ENCODE results near the gene STPG4. TPM values are rescaled to one million over a fixed set of nuclear protein-coding genes. Genes with fewer than 3 reads are reported as not detected.

STPG4 gene
- total RNA-seq, 2 experiments from 2014 or later = 0.44 to 0.64 TPM

DNA sequence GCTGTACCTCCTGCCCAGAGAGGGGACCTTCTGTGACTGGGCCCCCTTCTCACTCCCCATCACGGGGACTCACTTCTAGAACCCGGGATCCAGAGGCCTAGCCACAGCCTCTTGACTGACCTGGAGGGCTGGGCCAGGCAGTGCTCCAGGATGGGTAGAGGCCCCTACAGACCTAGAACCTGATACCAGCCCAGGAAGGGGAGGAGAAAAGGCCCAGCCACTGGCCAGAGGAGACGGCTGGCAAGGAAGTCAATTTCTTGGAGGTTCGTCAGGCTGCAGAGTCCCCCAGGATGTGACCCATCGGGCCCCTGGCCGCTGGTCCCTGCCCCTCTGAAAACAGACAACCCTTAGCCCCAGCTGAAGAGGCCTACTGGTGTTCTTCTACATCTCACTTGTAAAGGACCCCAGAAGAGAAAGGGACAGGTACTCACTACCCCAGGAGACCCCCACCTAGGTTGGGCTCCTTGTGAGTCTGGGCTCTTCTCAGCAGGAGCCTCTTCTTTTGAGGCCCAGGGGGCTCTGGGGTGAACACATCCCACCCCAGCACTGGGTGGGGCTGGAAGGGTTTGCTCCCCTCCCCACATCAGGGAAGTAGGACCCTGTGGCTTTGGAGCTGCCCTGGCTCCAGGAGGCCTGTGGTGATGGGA, 86.0 kb downstream of the STPG4 start:
- Mint-ChIP-seq H3K36me3 (ENCODE audit: low read depth) (peaks cover 37% of the 10 kb centered on the region), H3K4me3 (no peak overlapping the region), H3K27me3 (no peaks in the 10 kb centered on the region), H3K9me3 (no peaks in the 10 kb centered on the region), H3K4me1 (peaks cover 28% of the 10 kb centered on the region), H3K27ac (no peak overlapping the region)
- no peak for DNase-seq
- ChIA-PET POLR2A (no interaction called here), CTCF (interaction anchor here (0.6 kb wide), 1 partner anchor 284 kb away, joined by 3 read pairs; no protein-coding TSS in a partner anchor)

DNA sequence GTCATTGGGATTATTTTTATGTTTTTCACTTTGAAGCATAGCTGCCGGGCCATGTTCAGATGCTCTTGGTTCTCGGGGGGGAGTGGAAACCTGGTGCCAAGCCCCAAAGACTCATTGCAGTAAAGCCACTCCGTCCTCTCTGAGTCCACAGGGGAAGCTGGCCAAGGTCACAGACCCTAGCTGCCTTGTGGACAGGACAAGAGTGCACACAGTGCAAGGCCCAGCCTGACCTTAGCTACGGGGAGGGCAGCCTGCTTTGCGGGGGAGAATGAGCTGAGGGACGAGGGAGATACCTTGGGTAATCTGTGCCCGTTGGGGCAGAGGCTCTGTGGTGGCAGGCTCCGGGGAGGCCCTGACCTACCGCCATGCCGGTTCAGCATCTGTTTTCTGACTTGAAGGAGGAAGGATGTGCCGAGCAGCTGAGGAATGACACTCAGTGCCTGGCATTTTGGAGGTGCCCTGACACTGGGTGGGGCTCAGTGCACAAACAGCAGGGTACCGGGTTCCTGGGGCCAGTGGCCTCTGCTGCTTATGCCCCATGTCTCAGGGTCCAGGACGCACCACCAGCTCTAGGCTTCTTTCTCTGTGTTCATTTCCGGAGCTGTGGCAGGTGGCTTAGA, 87.2 kb downstream of the STPG4 start:
- peaks cover 25% of the 10 kb centered on the region for H3K4me1 Mint-ChIP-seq
- H3K27ac Mint-ChIP-seq = no peak overlapping the region
- peaks cover 33% of the 10 kb centered on the region for H3K36me3 Mint-ChIP-seq (ENCODE audit: low read depth)
- H3K4me3 Mint-ChIP-seq = no peak overlapping the region
- ChIA-PET POLR2A (no interaction called here), CTCF (no interaction called here)
- no peaks in the 10 kb centered on the region for H3K27me3 Mint-ChIP-seq
- no peak for DNase-seq
- H3K9me3 Mint-ChIP-seq = no peaks in the 10 kb centered on the region

DNA sequence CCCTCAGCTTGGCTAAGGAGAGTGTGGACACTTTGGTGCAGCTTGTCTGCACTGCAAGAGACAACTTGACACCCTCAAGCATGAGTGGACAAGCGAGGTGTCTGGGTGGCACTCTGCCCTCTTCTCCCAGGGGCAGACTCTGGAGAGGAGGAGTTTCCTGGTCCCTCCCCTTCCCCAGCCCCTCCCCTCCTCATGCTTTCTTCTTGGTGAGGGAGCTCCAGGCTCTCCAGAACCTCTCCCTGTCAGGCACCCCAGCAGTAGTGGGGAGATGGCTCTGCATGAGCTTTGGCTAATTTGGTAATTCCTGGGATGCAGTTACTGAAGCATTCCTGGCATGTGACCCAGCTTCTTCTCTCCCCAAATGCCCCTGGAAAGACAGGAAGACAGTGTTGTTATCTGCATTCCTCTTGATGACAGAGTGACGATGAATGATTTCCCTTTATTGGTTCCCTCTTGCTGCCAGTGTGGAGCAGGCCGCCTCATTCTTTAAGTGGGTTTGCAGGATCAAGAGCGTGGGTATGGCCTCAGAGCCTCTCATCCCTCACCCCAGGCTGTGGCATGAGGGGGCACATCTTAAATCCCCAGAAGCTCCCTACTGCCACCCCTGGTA, 89.2 kb downstream of the STPG4 start:
- Mint-ChIP-seq H3K27me3 (no peaks in the 10 kb centered on the region), H3K4me1 (peaks cover 9% of the 10 kb centered on the region), H3K36me3 (ENCODE audit: low read depth) (peaks cover 21% of the 10 kb centered on the region), H3K27ac (no peak overlapping the region), H3K4me3 (no peak overlapping the region), H3K9me3 (no peaks in the 10 kb centered on the region)
- no peak for DNase-seq
- POLR2A ChIA-PET = interaction anchor here (0.6 kb wide), 1 partner anchor 131 kb away, joined by 4 read pairs; no protein-coding TSS in a partner anchor
- CTCF ChIA-PET = interaction anchor here (0.6 to 0.7 kb wide), 2 partner anchors 28 to 84 kb away, joined by 3 to 4 read pairs; no protein-coding TSS in a partner anchor

GRCh38 chr2:47065343-47065742, 89.8 kb downstream of the STPG4 start:
- Mint-ChIP-seq H3K4me1 (peaks cover 3% of the 10 kb centered on the region), H3K9me3 (no peaks in the 10 kb centered on the region), H3K4me3 (no peak overlapping the region), H3K27me3 (no peaks in the 10 kb centered on the region), H3K27ac (no peak overlapping the region), H3K36me3 (ENCODE audit: low read depth) (peaks cover 18% of the 10 kb centered on the region)
- CTCF ChIA-PET = interaction anchor here (0.7 kb wide), 1 partner anchor 27 kb away, joined by 3 read pairs; no protein-coding TSS in a partner anchor
- POLR2A ChIA-PET = interaction anchor here (0.6 kb wide), 1 partner anchor 131 kb away, joined by 4 read pairs; no protein-coding TSS in a partner anchor
- DNase-seq = no peak

DNA sequence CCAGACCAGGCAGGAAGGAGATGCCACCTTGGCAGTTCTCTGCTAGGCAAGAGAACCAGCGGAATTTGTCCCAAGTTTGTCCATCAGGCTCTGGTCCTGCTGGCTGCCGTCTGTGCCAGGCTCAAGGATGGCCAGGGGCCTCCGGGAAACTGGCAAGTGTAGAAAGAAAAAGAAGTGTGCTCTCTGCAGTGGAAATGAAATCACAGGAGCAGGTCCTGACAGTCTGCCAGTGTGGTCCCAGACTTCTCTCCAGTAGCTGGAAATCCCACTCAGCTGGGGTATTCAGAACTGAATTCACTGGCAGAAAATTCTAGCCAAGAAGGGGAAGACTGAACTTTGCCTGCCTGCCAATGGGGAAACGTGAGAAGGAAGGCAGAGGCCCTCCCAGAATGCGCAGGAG, 91.0 kb downstream of the STPG4 start:
- DNase-seq = no peak
- H3K27me3 Mint-ChIP-seq = no peaks in the 10 kb centered on the region
- no peaks in the 10 kb centered on the region for H3K9me3 Mint-ChIP-seq
- H3K36me3 Mint-ChIP-seq (ENCODE audit: low read depth) = peaks cover 21% of the 10 kb centered on the region
- H3K4me1 Mint-ChIP-seq = no peaks in the 10 kb centered on the region
- no peak overlapping the region for H3K4me3 Mint-ChIP-seq
- ChIA-PET POLR2A (no interaction called here), CTCF (no interaction called here)
- no peak overlapping the region for H3K27ac Mint-ChIP-seq

GRCh38 chr2:47063538-47063930, 91.6 kb downstream of the STPG4 start:
- POLR2A ChIA-PET = no interaction called here
- DNase-seq = no peak
- Mint-ChIP-seq H3K36me3 (ENCODE audit: low read depth) (peaks cover 19% of the 10 kb centered on the region), H3K4me3 (no peak overlapping the region), H3K9me3 (no peaks in the 10 kb centered on the region), H3K27ac (no peak overlapping the region), H3K4me1 (no peaks in the 10 kb centered on the region), H3K27me3 (no peaks in the 10 kb centered on the region)
- CTCF ChIA-PET = no interaction called here

GRCh38 chr2:47062681-47063537, 92.2 kb downstream of the STPG4 start:
- no peak overlapping the region for H3K4me3 Mint-ChIP-seq
- ChIA-PET POLR2A (no interaction called here), CTCF (interaction anchor here (0.5 kb wide), 1 partner anchor 209 kb away, joined by 3 read pairs; no protein-coding TSS in a partner anchor)
- H3K27ac Mint-ChIP-seq = no peak overlapping the region
- no peaks in the 10 kb centered on the region for H3K27me3 Mint-ChIP-seq
- DNase-seq = no peak
- peaks cover 16% of the 10 kb centered on the region for H3K36me3 Mint-ChIP-seq (ENCODE audit: low read depth)
- no peaks in the 10 kb centered on the region for H3K9me3 Mint-ChIP-seq
- peaks cover 3% of the 10 kb centered on the region for H3K4me1 Mint-ChIP-seq

GRCh38 chr2:47061944-47062678, 93.0 kb downstream of the STPG4 start:
- peaks cover 9% of the 10 kb centered on the region for H3K36me3 Mint-ChIP-seq (ENCODE audit: low read depth)
- no peak overlapping the region for H3K27ac Mint-ChIP-seq
- no peak for DNase-seq
- ChIA-PET POLR2A (interaction anchor here (0.6 kb wide), 1 partner anchor 1419 kb away, joined by 3 read pairs; no protein-coding TSS in a partner anchor), CTCF (no interaction called here)
- no peak overlapping the region for H3K4me3 Mint-ChIP-seq
- H3K27me3 Mint-ChIP-seq = no peaks in the 10 kb centered on the region
- peaks cover 11% of the 10 kb centered on the region for H3K4me1 Mint-ChIP-seq
- H3K9me3 Mint-ChIP-seq = no peaks in the 10 kb centered on the region

DNA sequence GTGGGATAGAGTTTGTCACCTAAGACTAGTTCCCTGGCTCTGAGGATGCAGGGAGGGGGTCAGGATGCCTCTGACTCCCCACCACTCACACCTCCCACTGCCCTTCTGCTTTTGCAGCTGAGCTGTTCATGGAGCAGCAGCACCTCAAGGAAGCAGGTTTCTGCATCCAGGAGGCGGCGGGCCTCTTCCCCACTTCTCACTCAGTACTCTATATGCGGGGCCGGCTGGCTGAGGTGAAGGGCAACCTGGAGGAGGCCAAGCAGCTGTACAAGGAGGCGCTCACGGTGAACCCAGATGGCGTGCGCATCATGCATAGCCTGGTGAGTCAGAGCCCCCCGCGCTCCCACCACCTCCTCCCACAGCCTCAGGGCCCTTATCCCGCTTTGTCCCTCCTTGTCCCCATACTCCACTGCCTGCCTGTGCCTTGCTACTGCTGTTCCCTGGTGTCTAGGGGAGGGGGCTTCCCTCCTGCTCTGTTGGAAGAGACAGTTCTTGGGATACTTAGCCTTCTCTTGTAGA, 94.4 kb downstream of the STPG4 start:
- Mint-ChIP-seq H3K36me3 (ENCODE audit: low read depth) (peaks cover 8% of the 10 kb centered on the region), H3K4me1 (peaks cover 19% of the 10 kb centered on the region), H3K27me3 (no peaks in the 10 kb centered on the region), H3K27ac (no peak overlapping the region), H3K4me3 (no peak overlapping the region), H3K9me3 (no peaks in the 10 kb centered on the region)
- POLR2A ChIA-PET = no interaction called here
- CTCF ChIA-PET = no interaction called here
- no peak for DNase-seq

GRCh38 chr2:47058003-47058931, 96.8 kb downstream of the STPG4 start:
- H3K27me3 Mint-ChIP-seq = no peaks in the 10 kb centered on the region
- peaks cover 15% of the 10 kb centered on the region for H3K36me3 Mint-ChIP-seq (ENCODE audit: low read depth)
- H3K27ac Mint-ChIP-seq = peak overlapping the region; percentile 86
- CTCF ChIA-PET = no interaction called here
- POLR2A ChIA-PET = no interaction called here
- peaks cover 19% of the 10 kb centered on the region for H3K4me1 Mint-ChIP-seq
- no peak for DNase-seq
- H3K4me3 Mint-ChIP-seq = no peak overlapping the region
- no peaks in the 10 kb centered on the region for H3K9me3 Mint-ChIP-seq

DNA sequence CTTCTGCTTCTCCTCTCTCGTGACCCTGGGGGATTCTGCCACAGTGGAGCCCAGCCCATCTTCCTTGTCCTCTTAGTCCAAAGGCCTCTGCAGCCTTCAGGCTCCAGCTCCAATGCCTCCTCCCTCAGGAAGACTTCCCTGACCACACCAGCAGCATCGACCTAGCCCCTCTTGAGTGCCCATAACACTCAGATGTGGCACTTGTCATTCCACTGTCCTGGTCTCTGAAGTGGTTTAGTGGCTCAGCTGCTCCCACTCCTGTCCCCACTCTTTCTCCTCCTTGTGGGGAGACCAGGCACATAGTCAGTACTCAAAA, 97.5 kb downstream of the STPG4 start:
- POLR2A ChIA-PET = no interaction called here

More for the DNA sequence above, 97.5 kb downstream of the STPG4 start:
- Mint-ChIP-seq H3K36me3 (ENCODE audit: low read depth) (peaks cover 17% of the 10 kb centered on the region), H3K4me3 (no peak overlapping the region), H3K4me1 (peaks cover 19% of the 10 kb centered on the region), H3K27me3 (no peaks in the 10 kb centered on the region), H3K27ac (peak overlapping the region; percentile 86), H3K9me3 (no peaks in the 10 kb centered on the region)
- CTCF ChIA-PET = no interaction called here
- no peak for DNase-seq
